ENCODE data around the gene GNAT3.

Gene GNAT3

GRCh38 chr7:80508440-80508839, 3.4 kb downstream of the GNAT3 start:
- ATAC-seq (ENCODE audit: insufficient read depth, low read depth) (no peak), DNase-seq (no peak)

DNA sequence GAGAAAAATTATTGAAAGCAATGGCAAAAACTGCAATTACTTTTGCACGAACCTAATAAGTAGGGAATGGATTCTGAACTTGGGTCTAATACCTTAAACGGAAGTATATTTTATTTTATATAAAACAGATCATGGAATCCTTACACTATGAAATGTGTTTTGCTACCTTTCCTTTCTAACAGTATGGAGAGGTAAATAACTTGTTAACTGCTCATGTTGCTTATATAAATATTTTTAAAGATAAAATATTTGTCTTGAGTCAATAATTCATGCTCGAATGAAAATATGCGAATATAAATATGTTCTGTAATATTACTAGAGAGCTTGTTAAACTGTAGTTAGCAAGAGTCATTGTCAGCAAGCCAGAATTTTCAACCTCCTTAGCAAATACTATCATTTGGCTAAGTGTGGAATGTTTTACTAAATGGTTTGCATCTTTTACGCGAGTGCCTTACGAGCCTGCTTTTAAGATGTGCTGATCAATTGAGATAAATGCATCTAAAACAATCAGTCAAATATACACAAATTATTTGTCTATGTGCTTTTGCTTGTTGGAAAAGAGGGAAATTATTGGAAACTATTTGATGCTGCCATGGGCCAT, 5.9 kb downstream of the GNAT3 start:
- no peaks in the 10 kb centered on the region for H4K20me1 ChIP-seq (ENCODE audit: insufficient read depth, low read length)
- H2AFZ ChIP-seq (ENCODE audit: low read depth, low read length) = no peak overlapping the region
- no peak for TF ChIP-seq CTCF (IDR thresholded peaks at IDR 0.05; ENCODE audit: borderline replicate concordance, extremely low read depth, low read length, poor library complexity, severe bottlenecking)
- TF ChIP-seq EZH2 (IDR thresholded peaks at IDR 0.05; ENCODE audit: borderline replicate concordance, low read depth, low read length, severe bottlenecking) = no peak
- H3K36me3 ChIP-seq (ENCODE audit: insufficient read depth, low read length) = no peaks in the 10 kb centered on the region
- no peaks in the 10 kb centered on the region for H3K9me3 ChIP-seq (ENCODE audit: insufficient read depth, low read length, severe bottlenecking)
- no peaks in the 10 kb centered on the region for H3K27me3 ChIP-seq (ENCODE audit: insufficient read depth, low read length, poor library complexity)
- H3K79me2 ChIP-seq (ENCODE audit: insufficient read depth, low read length) = no peaks in the 10 kb centered on the region
- no peak overlapping the region for H3K27ac ChIP-seq (ENCODE audit: low read length)
- H3K4me2 ChIP-seq (ENCODE audit: insufficient read depth, low read length) = no peak overlapping the region
- no peak for DNase-seq
- no peaks in the 10 kb centered on the region for H3K4me1 ChIP-seq (ENCODE audit: insufficient read depth, low read length)
- no peak overlapping the region for H3K4me3 ChIP-seq (ENCODE audit: low read depth in 1 of 2, low read length in 2 of 2)
- H3K9ac ChIP-seq (ENCODE audit: low read depth, low read length) = no peak overlapping the region
- no peak for ATAC-seq (ENCODE audit: insufficient read depth, low read depth)

More at GRCh38 chr7:80508440-80508839, 3.4 kb downstream of the GNAT3 start:
- H3K9ac ChIP-seq (ENCODE audit: low read depth, low read length) = no peak overlapping the region
- H3K36me3 ChIP-seq (ENCODE audit: insufficient read depth, low read length) = no peaks in the 10 kb centered on the region
- H2AFZ ChIP-seq (ENCODE audit: low read depth, low read length) = no peak overlapping the region
- no peak overlapping the region for H3K4me3 ChIP-seq (ENCODE audit: low read depth in 1 of 2, low read length in 2 of 2)
- H3K27me3 ChIP-seq (ENCODE audit: insufficient read depth, low read length, poor library complexity) = no peaks in the 10 kb centered on the region
- no peak overlapping the region for H3K27ac ChIP-seq (ENCODE audit: low read length)
- no peaks in the 10 kb centered on the region for H4K20me1 ChIP-seq (ENCODE audit: insufficient read depth, low read length)
- no peak for TF ChIP-seq EZH2 (IDR thresholded peaks at IDR 0.05; ENCODE audit: borderline replicate concordance, low read depth, low read length, severe bottlenecking)
- TF ChIP-seq CTCF (IDR thresholded peaks at IDR 0.05; ENCODE audit: borderline replicate concordance, extremely low read depth, low read length, poor library complexity, severe bottlenecking) = no peak
- H3K4me2 ChIP-seq (ENCODE audit: insufficient read depth, low read length) = no peak overlapping the region
- no peaks in the 10 kb centered on the region for H3K4me1 ChIP-seq (ENCODE audit: insufficient read depth, low read length)
- no peaks in the 10 kb centered on the region for H3K9me3 ChIP-seq (ENCODE audit: insufficient read depth, low read length, severe bottlenecking)
- H3K79me2 ChIP-seq (ENCODE audit: insufficient read depth, low read length) = no peaks in the 10 kb centered on the region

DNA sequence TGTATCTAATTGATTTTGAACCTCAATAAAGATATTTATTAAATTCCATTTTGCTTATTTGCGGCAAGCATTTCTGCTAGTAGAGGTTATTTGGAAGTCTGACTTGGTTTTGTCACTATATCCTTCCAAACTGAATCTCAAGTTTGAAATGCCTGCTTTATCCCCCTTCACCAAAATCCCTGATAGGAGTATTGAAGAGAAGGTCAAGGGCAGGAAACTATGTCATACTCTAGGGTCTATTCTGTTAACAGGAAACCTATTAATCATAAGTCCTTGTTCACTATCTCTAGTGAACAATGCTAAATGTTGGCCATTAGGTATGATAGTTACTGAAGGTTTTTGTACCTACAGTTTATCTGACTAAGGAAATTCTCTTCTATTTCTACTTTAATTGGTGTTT, 11.5 kb downstream of the GNAT3 start:
- Histone ChIP-seq H2AFZ (ENCODE audit: low read depth, low read length) (no peak overlapping the region), H3K9ac (ENCODE audit: low read depth, low read length) (no peak overlapping the region), H3K36me3 (ENCODE audit: insufficient read depth, low read length) (no peaks in the 10 kb centered on the region), H3K79me2 (ENCODE audit: insufficient read depth, low read length) (no peaks in the 10 kb centered on the region), H3K9me3 (ENCODE audit: insufficient read depth, low read length, severe bottlenecking) (no peaks in the 10 kb centered on the region), H3K27ac (ENCODE audit: low read length) (no peak overlapping the region), H3K4me3 (ENCODE audit: low read depth in 1 of 2, low read length in 2 of 2) (no peak overlapping the region), H4K20me1 (ENCODE audit: insufficient read depth, low read length) (no peaks in the 10 kb centered on the region), H3K4me1 (ENCODE audit: insufficient read depth, low read length) (no peaks in the 10 kb centered on the region), H3K27me3 (ENCODE audit: insufficient read depth, low read length, poor library complexity) (no peaks in the 10 kb centered on the region), H3K4me2 (ENCODE audit: insufficient read depth, low read length) (no peak overlapping the region)
- no peak for ATAC-seq (ENCODE audit: insufficient read depth, low read depth)
- DNase-seq = no peak
- no peak for TF ChIP-seq CTCF (IDR thresholded peaks at IDR 0.05; ENCODE audit: borderline replicate concordance, extremely low read depth, low read length, poor library complexity, severe bottlenecking)
- no peak for TF ChIP-seq EZH2 (IDR thresholded peaks at IDR 0.05; ENCODE audit: borderline replicate concordance, low read depth, low read length, severe bottlenecking)

Measured in DND-41 (cell line).